Measurements from ENCODE around the gene METTL16. TPM values are rescaled to one million over a fixed set of nuclear protein-coding genes. Genes with fewer than 3 reads are reported as not detected.
"Not testable (repeated sequence)": the region's sequence is repeated elsewhere in the genome, so short reads cannot be mapped to it uniquely, and the experiment has no call there.

METTL16 gene
- 29.9 and 33.6 TPM in 2 replicates for total RNA-seq (2014; rRNA removed; shearing (Covaris generic))

DNA sequence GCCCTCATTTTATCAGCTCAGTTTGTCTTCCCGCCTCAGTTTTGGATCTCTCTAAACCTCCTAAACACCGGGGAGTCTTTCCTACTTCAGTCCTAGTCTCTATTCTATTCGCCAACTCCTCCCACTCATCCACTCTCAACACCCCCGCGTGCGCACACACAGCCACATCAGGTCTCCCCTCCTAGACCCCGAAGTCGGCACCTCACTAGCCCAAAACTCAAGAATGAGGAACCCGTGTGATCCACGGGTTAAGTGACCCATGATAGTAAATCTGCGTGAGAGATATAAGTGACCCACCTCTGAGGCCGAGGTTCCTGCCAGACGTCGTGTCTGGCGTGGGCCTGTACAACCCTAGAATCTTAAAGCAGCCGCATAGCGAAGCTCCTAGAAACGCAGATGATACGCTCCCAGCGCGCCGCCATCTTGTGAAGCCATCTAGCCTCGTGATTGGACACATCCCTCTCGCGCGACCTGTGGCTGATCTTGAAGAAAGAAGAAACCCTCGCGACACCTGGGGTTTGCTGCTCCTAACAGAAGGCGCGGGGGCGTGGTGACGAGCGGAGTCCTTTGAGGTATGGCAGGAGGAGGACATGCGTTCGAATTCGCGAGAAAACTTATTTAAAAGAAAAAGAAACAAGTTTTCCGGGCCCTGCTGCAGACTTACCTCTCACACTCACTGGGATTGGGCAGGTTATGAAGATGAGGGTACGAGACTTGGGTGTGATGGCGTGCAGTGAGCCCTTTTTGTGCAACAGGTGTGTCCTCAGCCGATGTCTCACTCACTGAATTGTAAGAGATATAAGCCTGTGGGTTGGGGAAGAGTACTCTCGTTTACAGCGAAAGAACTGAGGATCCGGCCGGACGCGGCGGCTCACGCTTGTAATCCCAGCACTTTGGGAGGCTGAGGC is at the start of gene METTL16:
METTL16 (minus strand) TSS at position 427 of the 908 bp plus-strand sequence. CDS start 9,557 bp downstream, outside the sequence.
- DNase-seq = peak; percentile 97 to 98
- peak within 1 kb of the TSS; percentile 98 for H3K27ac ChIP-seq

DNA sequence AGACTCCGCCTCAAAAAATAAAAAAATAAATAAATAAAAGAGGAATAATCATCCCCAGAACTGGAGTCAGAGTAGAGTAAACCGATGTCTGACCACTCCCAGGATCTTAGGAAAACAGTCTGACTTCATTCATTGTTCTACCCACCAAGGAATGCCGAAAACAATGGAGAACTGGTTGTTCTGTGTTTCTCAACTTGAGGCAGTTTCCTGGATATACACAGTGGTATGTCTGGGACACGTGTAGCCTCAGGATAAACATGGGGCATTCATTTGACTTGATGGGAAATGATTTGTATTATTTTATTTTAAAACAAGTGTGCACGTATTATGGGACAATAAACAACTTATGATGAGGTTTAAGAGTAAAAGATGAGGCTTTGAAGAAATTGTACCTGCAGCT is 49.0 kb upstream of the METTL16 start:
- H3K36me3 ChIP-seq = no peaks in the 10 kb centered on the region
- H3K9me3 ChIP-seq (replicated peaks) = no peaks in the 10 kb centered on the region
- no peak overlapping the region for H3K4me3 ChIP-seq
- DNase-seq = no peak
- H3K4me1 ChIP-seq = no peaks in the 10 kb centered on the region
- H3K27ac ChIP-seq = no peak overlapping the region
- no peaks in the 10 kb centered on the region for H3K27me3 ChIP-seq

More for the DNA sequence above, at the start of gene METTL16:
- H3K27me3 ChIP-seq = no peaks in the 10 kb centered on the region
- peak within 1 kb of the TSS; percentile 73 for H3K4me3 ChIP-seq
- H3K9me3 ChIP-seq (replicated peaks) = no peaks in the 10 kb centered on the region
- H3K4me1 ChIP-seq = no peaks in the 10 kb centered on the region
- H3K36me3 ChIP-seq = no peaks in the 10 kb centered on the region; the same call in 1 of the 2 replicates

GRCh38 chr17:2551928-2552327 is 40.2 kb upstream of the METTL16 start:
- Histone ChIP-seq H3K4me1 (no peaks in the 10 kb centered on the region), H3K27me3 (no peaks in the 10 kb centered on the region), H3K4me3 (no peak overlapping the region), H3K36me3 (no peaks in the 10 kb centered on the region), H3K27ac (no peak overlapping the region), H3K9me3 (replicated peaks) (no peaks in the 10 kb centered on the region)
- DNase-seq = no peak

- Histone ChIP-seq H3K27me3 (no peaks in the 10 kb centered on the region), H3K9me3 (replicated peaks) (no peaks in the 10 kb centered on the region), H3K36me3 (no peaks in the 10 kb centered on the region), H3K4me3 (no peak overlapping the region), H3K4me1 (no peaks in the 10 kb centered on the region), H3K27ac (no peak overlapping the region)
- DNase-seq = no peak
Measured at GRCh38 chr17:2551493-2551892, 39.8 kb upstream of the METTL16 start.

DNA sequence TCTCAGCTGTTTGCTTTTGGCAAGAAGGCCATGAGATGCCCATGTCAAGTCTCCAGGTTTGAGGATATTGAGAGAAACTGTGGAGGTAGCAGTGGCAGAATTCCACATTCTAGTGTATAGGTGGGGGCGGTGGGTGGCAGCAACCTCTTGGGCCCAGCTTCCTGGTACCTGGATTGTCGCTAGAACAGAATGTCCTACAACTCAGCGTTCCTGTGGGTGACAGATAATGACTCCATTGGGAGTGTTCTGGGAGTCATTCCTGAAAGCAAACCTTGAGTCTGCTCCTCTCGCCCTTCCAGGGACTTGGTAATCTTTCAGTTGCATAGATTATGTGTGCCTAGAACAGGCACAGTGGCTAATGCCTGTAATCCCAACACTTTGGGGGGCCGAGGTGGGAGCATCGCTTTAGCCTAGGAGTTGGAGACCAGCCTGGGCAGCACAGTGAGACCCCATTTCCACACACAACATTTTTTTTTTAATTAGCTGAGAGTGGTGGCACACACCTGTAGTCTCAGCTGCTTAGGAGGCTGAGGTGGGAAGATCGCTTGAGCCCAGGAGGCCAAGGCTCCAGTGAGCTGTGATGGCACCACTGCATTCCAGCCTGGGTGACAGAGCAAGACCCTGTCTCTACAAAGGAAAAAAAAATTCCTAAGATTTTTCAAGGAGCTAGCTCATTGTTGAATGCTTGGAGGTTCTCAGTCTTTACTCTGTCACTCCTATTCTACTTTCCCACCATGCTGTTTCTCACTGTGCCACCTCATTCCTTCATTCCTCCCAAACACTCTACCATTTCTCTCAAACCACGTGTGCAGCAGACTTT is 37.9 kb upstream of the METTL16 start:
- no peak overlapping the region for H3K4me3 ChIP-seq
- no peaks in the 10 kb centered on the region for H3K27me3 ChIP-seq
- no peaks in the 10 kb centered on the region for H3K9me3 ChIP-seq (replicated peaks)
- no peak for DNase-seq
- no peaks in the 10 kb centered on the region for H3K36me3 ChIP-seq
- H3K27ac ChIP-seq = no peak overlapping the region
- no peaks in the 10 kb centered on the region for H3K4me1 ChIP-seq

GRCh38 chr17:2548026-2548425 is 36.3 kb upstream of the METTL16 start:
- H3K9me3 ChIP-seq (replicated peaks); H3K36me3 ChIP-seq; H3K4me3 ChIP-seq; H3K4me1 ChIP-seq; H3K27me3 ChIP-seq; H3K27ac ChIP-seq; DNase-seq: not testable (repeated sequence)

- H3K9me3 ChIP-seq (replicated peaks) = no peaks in the 10 kb centered on the region
- H3K36me3 ChIP-seq = no peaks in the 10 kb centered on the region
- no peak overlapping the region for H3K4me3 ChIP-seq
- H3K27me3 ChIP-seq = no peaks in the 10 kb centered on the region
- no peak overlapping the region for H3K27ac ChIP-seq
- DNase-seq = no peak
- H3K4me1 ChIP-seq = no peaks in the 10 kb centered on the region
Measured at GRCh38 chr17:2547176-2547575, 35.5 kb upstream of the METTL16 start.

DNA sequence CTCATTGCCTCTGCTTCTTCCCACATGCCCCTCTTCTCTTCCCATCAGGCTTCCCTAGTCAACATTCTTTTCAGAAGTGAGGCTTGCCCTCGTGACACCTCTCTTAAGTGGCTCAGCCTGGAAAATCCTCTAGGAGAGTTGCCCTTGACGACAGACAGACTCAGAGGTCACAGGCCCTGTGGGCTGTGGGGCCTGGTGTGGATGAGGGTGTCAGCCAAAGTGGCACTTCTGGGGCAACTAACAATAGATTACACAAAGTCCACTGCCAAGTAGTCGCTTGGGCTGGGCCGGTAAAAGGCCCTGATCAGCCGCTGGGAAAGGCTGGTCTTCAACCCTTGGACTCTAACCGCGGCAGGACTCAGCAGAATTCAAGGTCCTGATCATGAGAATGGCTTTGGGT is 33.7 kb upstream of the METTL16 start:
- Histone ChIP-seq H3K27me3 (no peaks in the 10 kb centered on the region), H3K4me3 (no peak overlapping the region), H3K4me1 (no peaks in the 10 kb centered on the region), H3K9me3 (replicated peaks) (no peaks in the 10 kb centered on the region), H3K36me3 (no peaks in the 10 kb centered on the region), H3K27ac (no peak overlapping the region)
- DNase-seq = no peak

DNA sequence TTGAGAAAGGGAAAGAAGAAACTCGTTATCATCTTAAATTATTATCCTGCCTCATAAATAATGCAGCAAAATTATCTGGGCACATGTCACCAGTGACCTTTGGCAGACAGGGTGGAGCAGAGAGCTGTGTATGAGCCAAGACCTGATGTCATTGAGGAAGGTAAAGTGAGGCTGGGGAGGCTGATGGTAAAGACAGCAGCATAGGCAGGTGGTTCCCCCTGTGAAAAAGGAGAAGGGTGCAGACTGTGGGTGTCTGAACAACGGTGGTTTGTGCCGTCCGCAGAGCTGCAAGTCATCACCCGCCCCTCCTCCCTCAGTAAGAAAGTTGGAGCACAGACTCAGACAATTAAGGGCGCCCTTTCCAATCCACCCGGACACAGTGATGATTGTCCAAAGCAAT is 30.8 kb upstream of the METTL16 start:
- DNase-seq = no peak
- H3K27ac ChIP-seq = no peak overlapping the region
- H3K36me3 ChIP-seq = no peaks in the 10 kb centered on the region
- H3K4me1 ChIP-seq = no peaks in the 10 kb centered on the region
- H3K27me3 ChIP-seq = no peaks in the 10 kb centered on the region
- H3K4me3 ChIP-seq = no peak overlapping the region
- no peaks in the 10 kb centered on the region for H3K9me3 ChIP-seq (replicated peaks)

DNA sequence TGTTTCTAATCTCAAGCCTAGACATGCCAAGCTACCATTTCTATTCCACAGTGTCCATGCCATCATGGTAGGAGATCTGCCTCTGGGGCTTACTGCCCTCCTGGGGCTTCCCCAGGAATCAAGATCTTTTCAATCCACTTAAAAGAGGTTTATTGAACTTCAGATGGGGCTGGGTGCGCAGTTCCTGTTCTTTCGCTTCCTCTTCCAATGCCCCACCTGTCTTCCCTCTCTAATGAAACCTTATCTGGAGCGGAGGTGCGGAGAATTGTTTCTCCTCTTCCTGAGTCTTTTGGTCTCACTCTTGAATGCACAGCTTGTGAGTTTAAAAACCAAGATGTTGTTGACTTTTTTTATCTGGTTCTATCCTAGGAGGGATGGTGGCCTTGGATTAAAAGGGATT is 30.4 kb upstream of the METTL16 start:
- no peak overlapping the region for H3K4me3 ChIP-seq

GRCh38 chr17:2537579-2537978 is 25.9 kb upstream of the METTL16 start:
- not testable (repeated sequence) for H3K27me3 ChIP-seq; DNase-seq; H3K9me3 ChIP-seq (replicated peaks); H3K4me1 ChIP-seq; H3K36me3 ChIP-seq; H3K27ac ChIP-seq
- peak overlapping the region; percentile 15; the same call in 1 of the 2 replicates for H3K4me3 ChIP-seq

More for the DNA sequence above, 30.4 kb upstream of the METTL16 start:
- H3K9me3 ChIP-seq (replicated peaks) = no peaks in the 10 kb centered on the region
- H3K36me3 ChIP-seq = no peaks in the 10 kb centered on the region
- no peaks in the 10 kb centered on the region for H3K4me1 ChIP-seq
- DNase-seq = no peak
- H3K27me3 ChIP-seq = no peaks in the 10 kb centered on the region
- no peak overlapping the region for H3K27ac ChIP-seq

- Histone ChIP-seq H3K4me1 (no peaks in the 10 kb centered on the region), H3K4me3 (no peak overlapping the region), H3K27me3 (no peaks in the 10 kb centered on the region), H3K27ac (no peak overlapping the region), H3K36me3 (no peaks in the 10 kb centered on the region), H3K9me3 (replicated peaks) (no peaks in the 10 kb centered on the region)
- DNase-seq = peak in 1 of 2 experiments; percentile 12
Measured at GRCh38 chr17:2532146-2532720, 20.5 kb upstream of the METTL16 start.

- not testable (repeated sequence) for H3K27me3 ChIP-seq, H3K27ac ChIP-seq
Measured at GRCh38 chr17:2531243-2531954, 19.7 kb upstream of the METTL16 start.

DNA sequence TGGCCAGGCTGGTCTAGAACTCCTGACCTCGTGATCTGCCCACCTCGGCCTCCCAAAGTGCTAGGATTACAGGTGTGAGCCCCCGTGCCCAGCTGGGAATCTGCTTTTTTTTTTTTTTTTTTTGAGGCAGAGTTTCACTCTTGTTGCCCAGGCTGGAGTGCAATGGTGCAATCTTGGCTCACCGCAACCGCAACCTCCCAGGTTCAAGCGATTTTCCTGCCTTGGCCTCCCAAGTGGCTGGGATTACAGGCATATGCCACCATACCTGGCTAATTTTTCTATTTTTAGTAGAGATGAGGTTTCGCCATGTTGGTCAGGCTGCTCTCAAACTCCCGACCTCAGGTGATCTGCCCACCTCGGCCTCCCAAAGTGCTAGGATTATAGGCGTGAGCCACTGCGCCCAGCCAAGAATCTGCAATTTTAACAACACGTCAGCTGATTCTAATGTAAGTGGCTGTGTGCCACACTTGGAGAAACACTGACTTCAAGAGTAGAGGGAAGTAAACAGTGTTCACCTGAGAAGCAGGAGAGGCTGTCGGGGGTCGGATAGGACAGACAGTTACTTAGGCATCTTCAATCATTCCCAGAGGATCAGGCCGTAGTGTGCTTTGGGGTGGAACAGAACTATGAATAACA is 10.2 kb upstream of the METTL16 start:
- not testable (repeated sequence) for H3K27me3 ChIP-seq; H3K9me3 ChIP-seq (replicated peaks); DNase-seq; H3K36me3 ChIP-seq; H3K4me3 ChIP-seq; H3K4me1 ChIP-seq; H3K27ac ChIP-seq

More at GRCh38 chr17:2531243-2531954, 19.7 kb upstream of the METTL16 start:
- not testable (repeated sequence) for DNase-seq; H3K9me3 ChIP-seq (replicated peaks); H3K4me1 ChIP-seq; H3K36me3 ChIP-seq; H3K4me3 ChIP-seq
